Hepatocyte (in vitro differentiated cells): ENCODE measurements around the gene KIF26B.

Source experiments
- EZH2 ChIP-seq: fragments of 200-600 bp; sonication (generic); IDR thresholded peaks from 2 replicates; pipeline ENCODE4 v1.6.1; 2016; ENCODE audit warnings: antibody characterized with exemption, mild to moderate bottlenecking, borderline replicate concordance
- TF ChIP-seq, protein P1 (sequence below): fragments of 200-600 bp; sonication (generic); IDR thresholded peaks from 2 replicates; pipeline ENCODE4 v1.5.1; 2016; ENCODE audit warnings: antibody characterized with exemption, mild to moderate bottlenecking; ENCODE audit not compliant: poor library complexity

DNA sequence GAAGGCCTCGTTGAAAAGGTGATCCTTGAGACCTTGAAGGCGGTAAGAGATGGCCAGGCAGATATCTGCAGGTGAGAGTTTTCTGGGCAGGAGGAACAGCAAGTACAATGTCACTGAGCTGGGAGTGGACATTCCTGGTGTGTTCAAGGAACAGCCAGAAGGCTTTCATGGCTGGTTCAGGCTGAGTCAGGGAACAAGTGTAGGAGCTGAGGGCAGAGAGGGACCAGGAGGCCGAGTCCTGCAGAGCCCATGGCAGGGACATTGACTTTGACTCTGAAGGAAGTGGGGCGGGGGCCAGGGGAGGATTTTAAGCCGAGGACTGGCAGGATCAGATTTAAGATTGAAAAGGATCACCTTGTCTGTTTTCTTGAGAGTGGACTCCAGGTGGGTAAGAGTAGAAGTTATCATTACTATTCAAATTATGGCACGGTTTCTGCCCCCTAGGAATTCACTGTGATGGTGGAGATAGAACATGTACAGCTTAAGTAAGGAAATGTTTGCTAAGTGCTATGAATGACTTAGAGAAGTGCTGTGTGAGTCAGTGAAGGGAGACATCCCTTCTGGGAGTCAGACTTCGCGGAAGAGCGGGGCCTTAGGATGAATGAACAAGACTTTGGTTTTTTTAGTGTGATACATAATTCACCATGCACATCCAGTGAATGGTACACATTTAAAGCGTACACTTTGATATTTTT lies 202.3 kb downstream of the KIF26B start:
- TF ChIP-seq, protein P1, sequence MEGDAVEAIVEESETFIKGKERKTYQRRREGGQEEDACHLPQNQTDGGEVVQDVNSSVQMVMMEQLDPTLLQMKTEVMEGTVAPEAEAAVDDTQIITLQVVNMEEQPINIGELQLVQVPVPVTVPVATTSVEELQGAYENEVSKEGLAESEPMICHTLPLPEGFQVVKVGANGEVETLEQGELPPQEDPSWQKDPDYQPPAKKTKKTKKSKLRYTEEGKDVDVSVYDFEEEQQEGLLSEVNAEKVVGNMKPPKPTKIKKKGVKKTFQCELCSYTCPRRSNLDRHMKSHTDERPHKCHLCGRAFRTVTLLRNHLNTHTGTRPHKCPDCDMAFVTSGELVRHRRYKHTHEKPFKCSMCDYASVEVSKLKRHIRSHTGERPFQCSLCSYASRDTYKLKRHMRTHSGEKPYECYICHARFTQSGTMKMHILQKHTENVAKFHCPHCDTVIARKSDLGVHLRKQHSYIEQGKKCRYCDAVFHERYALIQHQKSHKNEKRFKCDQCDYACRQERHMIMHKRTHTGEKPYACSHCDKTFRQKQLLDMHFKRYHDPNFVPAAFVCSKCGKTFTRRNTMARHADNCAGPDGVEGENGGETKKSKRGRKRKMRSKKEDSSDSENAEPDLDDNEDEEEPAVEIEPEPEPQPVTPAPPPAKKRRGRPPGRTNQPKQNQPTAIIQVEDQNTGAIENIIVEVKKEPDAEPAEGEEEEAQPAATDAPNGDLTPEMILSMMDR = no peak
- no peak for TF ChIP-seq EZH2
